HepG2 (cell line): Measurements from ENCODE around the gene SLC11A1. TPM values are rescaled to one million over a fixed set of nuclear protein-coding genes. Genes with fewer than 3 reads are reported as not detected.

Source experiments
- ARNT ChIP-seq: fragments of 450-650 bp; IDR thresholded peaks from 2 replicates; pipeline ENCODE4 v1.6.1; 2017
- BORCS8-MEF2B ChIP-seq: sonication (generic); formaldehyde crosslinking; IDR thresholded peaks from 2 replicates; pipeline ENCODE4 v1.8.0; 2022; ENCODE audit warnings: mild to moderate bottlenecking, missing genetic modification reagents
- BRD4 ChIP-seq: sonication (generic); formaldehyde crosslinking; IDR thresholded peaks from 2 replicates; pipeline ENCODE4 v1.4.0; 2020; ENCODE audit warnings: missing genetic modification reagents
- DNMT1 ChIP-seq: sonication (generic); formaldehyde crosslinking; IDR thresholded peaks from 2 replicates; pipeline ENCODE4 v1.5.1; 2020; ENCODE audit warnings: mild to moderate bottlenecking, missing genetic modification reagents
- GATA4 ChIP-seq: sonication (generic); IDR thresholded peaks from 2 replicates; pipeline ENCODE4 v1.6.1; 2016; ENCODE audit warnings: antibody characterized with exemption, low read depth, borderline replicate concordance
- HMGXB4 ChIP-seq, 2 experiments: sonication (generic) in 1 of 2; formaldehyde crosslinking in 1 of 2; IDR thresholded peaks; 2 replicates each; pipeline versions ENCODE4 v1.4.0 to v1.6.1; 2018 to 2020; ENCODE audit warnings: missing genetic modification reagents in 2 of 2, borderline replicate concordance in 1 of 2, low read depth in 1 of 2, mild to moderate bottlenecking in 1 of 2, missing biosample characterization in 1 of 2
- KLF15 ChIP-seq: sonication (generic); formaldehyde crosslinking; IDR thresholded peaks from 2 replicates; pipeline ENCODE4 v1.8.1; 2023; ENCODE audit warnings: borderline replicate concordance, mild to moderate bottlenecking, inconsistent platforms, missing genetic modification reagents, mixed read lengths
- MIER2 ChIP-seq: IDR thresholded peaks from 2 replicates; pipeline ENCODE4 v1.6.1; 2016; ENCODE audit warnings: missing biosample characterization, missing genetic modification reagents
- PLSCR1 ChIP-seq: sonication (generic); formaldehyde crosslinking; IDR thresholded peaks from 2 replicates; pipeline ENCODE4 v1.5.0; 2020; ENCODE audit warnings: missing genetic modification reagents, mild to moderate bottlenecking, borderline replicate concordance
- THAP7 ChIP-seq: sonication (generic); formaldehyde crosslinking; IDR thresholded peaks from 2 replicates; pipeline ENCODE4 v1.8.1; 2023; ENCODE audit warnings: mild to moderate bottlenecking, missing genetic modification reagents
- U2AF1 ChIP-seq: fragments of 200-400 bp; formaldehyde crosslinking; optimal IDR thresholded peaks from 2 replicates; pipeline ENCODE3; 2017; ENCODE audit warnings: mild to moderate bottlenecking, low read depth, low read length
- ZBTB38 ChIP-seq: sonication (generic); formaldehyde crosslinking; IDR thresholded peaks from 2 replicates; pipeline ENCODE4 v1.5.1; 2020; ENCODE audit warnings: mild to moderate bottlenecking, missing genetic modification reagents
- ZMAT3 ChIP-seq: sonication (generic); formaldehyde crosslinking; conservative IDR thresholded peaks from 2 replicates; pipeline ENCODE4 v1.7.0; 2021; ENCODE audit warnings: missing genetic modification reagents
- ZNF143 ChIP-seq: sonication (generic); formaldehyde crosslinking; IDR thresholded peaks from 2 replicates; pipeline ENCODE4 v1.4.0; 2020; ENCODE audit warnings: missing genetic modification reagents
- ZNF234 ChIP-seq: sonication (generic); formaldehyde crosslinking; conservative IDR thresholded peaks from 2 replicates; pipeline ENCODE4 v1.5.1; 2020; ENCODE audit warnings: mild to moderate bottlenecking, missing genetic modification reagents
- ZNF281 ChIP-seq: sonication (generic); formaldehyde crosslinking; IDR thresholded peaks from 2 replicates; pipeline ENCODE4 v1.4.0; 2020; ENCODE audit warnings: missing genetic modification reagents, borderline replicate concordance
- ZNF329 ChIP-seq: sonication (generic); formaldehyde crosslinking; IDR thresholded peaks from 2 replicates; pipeline ENCODE4 v1.9.0; 2021; ENCODE audit warnings: low read depth, mild to moderate bottlenecking, missing genetic modification reagents
- ZNF451 ChIP-seq: sonication (generic); formaldehyde crosslinking; IDR thresholded peaks from 2 replicates; pipeline ENCODE4 v1.5.0; 2020; ENCODE audit warnings: mild to moderate bottlenecking, missing genetic modification reagents
- ZNF468 ChIP-seq: sonication (generic); formaldehyde crosslinking; IDR thresholded peaks from 2 replicates; pipeline ENCODE4 v1.8.0; 2022; ENCODE audit warnings: mild to moderate bottlenecking, moderate library complexity, missing genetic modification reagents
- ZNF530 ChIP-seq: sonication (generic); formaldehyde crosslinking; IDR thresholded peaks from 2 replicates; pipeline ENCODE4 v1.5.0; 2020; ENCODE audit warnings: low read depth, mild to moderate bottlenecking, missing genetic modification reagents
- ZNF652 ChIP-seq: IDR thresholded peaks from 2 replicates; pipeline ENCODE4 v1.6.1; 2016; ENCODE audit warnings: low read depth, borderline replicate concordance
- ZNF781 ChIP-seq: sonication (generic); formaldehyde crosslinking; IDR thresholded peaks from 2 replicates; pipeline ENCODE4 v1.5.1; 2020; ENCODE audit warnings: borderline replicate concordance, mild to moderate bottlenecking, missing genetic modification reagents; ENCODE audit errors: not compliant biosample characterization
- polyA plus RNA-seq, 8 experiments: library from polyadenylated mRNA; depleted of rRNA in 3 of 8; stranded (reverse) in 7 of 8; unstranded in 1 of 8; fragments of >200 nt; fragmentation: Illumina TruSeq in 4 of 8; extraction: Trizol in 4 of 8; gene quantifications; 2 replicates each; pipeline versions ENCODE4 v1.2.1 to v1.2.3, GENCODE V29; 2011 to 2016; ENCODE audit warnings: low read depth in 4 of 8, missing spikeins in 1 of 8, mixed read lengths in 1 of 8; ENCODE audit not compliant: insufficient read depth in 1 of 8
- total RNA-seq, 5 experiments: library from RNA; depleted of rRNA; stranded (reverse); fragments of >200 nt; fragmentation: Illumina TruSeq; extraction: Trizol; gene quantifications; 2 replicates each; pipeline ENCODE4 v1.2.3, GENCODE V29; 2016; ENCODE audit warnings: low read depth in 1 of 5
- TF ChIP-seq, protein P1 (sequence below): sonication (generic); formaldehyde crosslinking; IDR thresholded peaks from 2 replicates; pipeline ENCODE4 v1.8.0; 2023; ENCODE audit warnings: mild to moderate bottlenecking, missing genetic modification reagents

Gene SLC11A1
- total and polyA plus RNA-seq, 2 of the 13 experiments (the other 11 are each of a cell fraction or from before 2014, with no cell fraction given), result 0.33 to 2.3 TPM

DNA sequence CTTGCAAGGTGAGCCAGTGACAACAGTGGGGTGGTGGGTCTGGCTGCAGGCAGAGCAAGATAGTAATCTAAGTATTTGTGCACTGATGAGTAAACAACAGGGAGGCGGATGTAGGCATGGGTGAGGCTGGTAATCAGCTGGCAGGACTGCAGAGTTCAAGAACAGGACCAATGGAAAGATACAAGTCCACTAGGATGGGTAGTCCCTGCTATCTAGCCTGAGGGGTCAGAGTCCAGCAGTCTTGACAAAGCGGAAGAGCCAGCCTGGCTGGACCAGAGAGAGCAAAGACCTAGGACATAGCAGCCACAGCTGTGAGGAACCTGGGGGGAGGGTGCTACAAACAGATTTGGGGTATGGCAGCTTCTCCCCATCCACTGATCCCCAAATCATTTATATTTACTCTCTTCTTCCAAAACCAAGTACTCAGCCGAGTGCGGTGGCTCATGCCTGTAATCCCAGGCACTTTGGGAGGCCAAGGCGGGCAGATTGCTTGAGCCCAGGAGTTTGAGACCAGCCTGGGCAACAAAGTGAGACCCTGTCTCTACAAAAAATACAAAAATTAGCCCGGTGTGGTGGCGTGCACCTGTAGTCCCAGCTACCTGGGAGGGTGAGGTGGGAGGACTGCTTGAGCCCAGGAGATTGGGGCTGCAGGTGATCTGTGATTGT, 62.8 kb downstream of the SLC11A1 start (continued):
- TF ChIP-seq ZNF281 (CRISPR knock-in tag) (peak; percentile 95), U2AF1 (peak; percentile 71), ZMAT3 (peak; percentile 94; the same call in 1 of the 2 replicates), DNMT1 (CRISPR knock-in tag) (no peak), ZNF468 (CRISPR knock-in tag) (no peak), KLF15 (CRISPR knock-in tag) (no peak), HMGXB4 (CRISPR knock-in tag; IDR thresholded peaks at IDR 0.05; ENCODE audit: borderline replicate concordance in 1 of 2, low read depth in 1 of 2) (peak; percentile 79 to 83; a peak in 3 of 4 replicates), ZNF451 (CRISPR knock-in tag) (peak; percentile 63; the same call in 1 of the 2 replicates), BORCS8-MEF2B (CRISPR knock-in tag) (peak; percentile 91), ZNF781 (CRISPR knock-in tag) (peak; percentile 15), ARNT (no peak), GATA4 (peak; percentile 87; the same call in 1 of the 2 replicates), ZNF234 (CRISPR knock-in tag) (no peak), ZNF652 (peak; percentile 32; the same call in 1 of the 2 replicates), PLSCR1 (CRISPR knock-in tag) (no peak), MIER2 (CRISPR knock-in tag) (peak; percentile 47; the same call in 1 of the 2 replicates), ZBTB38 (CRISPR knock-in tag) (peak; percentile 86), ZNF530 (CRISPR knock-in tag) (no peak), BRD4 (CRISPR knock-in tag) (no peak), ZNF329 (no peak), THAP7 (CRISPR knock-in tag) (peak; percentile 64; the same call in 1 of the 2 replicates), ZNF143 (CRISPR knock-in tag) (peak; percentile 60; the same call in 1 of the 2 replicates)
- TF ChIP-seq, protein P1, sequence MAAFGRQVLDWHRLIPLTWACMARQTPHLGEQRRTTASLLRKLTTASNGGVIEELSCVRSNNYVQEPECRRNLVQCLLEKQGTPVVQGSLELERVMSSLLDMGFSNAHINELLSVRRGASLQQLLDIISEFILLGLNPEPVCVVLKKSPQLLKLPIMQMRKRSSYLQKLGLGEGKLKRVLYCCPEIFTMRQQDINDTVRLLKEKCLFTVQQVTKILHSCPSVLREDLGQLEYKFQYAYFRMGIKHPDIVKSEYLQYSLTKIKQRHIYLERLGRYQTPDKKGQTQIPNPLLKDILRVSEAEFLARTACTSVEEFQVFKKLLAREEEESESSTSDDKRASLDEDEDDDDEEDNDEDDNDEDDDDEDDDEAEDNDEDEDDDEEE, result peak; percentile 33; the same call in 1 of the 2 replicates
